Measurements from ENCODE around the gene CTNNA2. TPM values are rescaled to one million over a fixed set of nuclear protein-coding genes. Genes with fewer than 3 reads are reported as not detected.

The CTNNA2 gene
- polyA plus RNA-seq, 2 of the 4 experiments (the other 2 are of a cell fraction): 0.50 to 0.94 TPM

DNA sequence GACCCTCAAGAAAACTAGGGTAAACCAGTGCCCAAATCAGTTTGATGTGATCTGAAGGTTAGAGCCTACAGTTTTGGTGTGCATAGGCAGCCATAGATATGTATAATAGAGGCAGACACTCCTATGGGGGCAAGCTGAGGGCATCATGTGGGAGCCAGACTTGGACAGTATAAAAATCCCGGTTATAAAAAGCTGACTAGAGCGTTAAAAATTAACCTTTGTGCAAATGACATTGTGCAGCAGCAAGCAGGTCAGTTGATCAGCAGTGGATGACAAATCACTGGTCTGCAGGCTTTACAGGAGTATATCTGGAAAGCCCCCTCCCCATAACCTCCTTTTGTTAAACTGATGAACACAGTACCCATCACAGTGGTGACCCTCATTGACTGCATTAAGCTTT, 107.8 kb downstream of the CTNNA2 start:
- FAIRE-seq (no peak), DNase-seq (ENCODE audit: low read depth in 1 of 2, low spot score in 1 of 2) (peak in 1 of 2 experiments; percentile 29), ATAC-seq (peak; percentile 67 to 76; a peak in 5 of 6 replicates)
- Histone ChIP-seq H3K27ac (peak overlapping the region; percentile 70 to 75), H3K4me3 (no peak overlapping the region), H3K9me3 (peaks cover 7% of the 10 kb centered on the region; the same call in 1 of the 3 replicates), H3K4me1 (peaks cover 36% of the 10 kb centered on the region), H3K4me2 (peak overlapping the region; percentile 50)
- POLR2A ChIA-PET: no interaction called here
- CTCF ChIA-PET: no interaction called here
- TF ChIP-seq, protein P1, sequence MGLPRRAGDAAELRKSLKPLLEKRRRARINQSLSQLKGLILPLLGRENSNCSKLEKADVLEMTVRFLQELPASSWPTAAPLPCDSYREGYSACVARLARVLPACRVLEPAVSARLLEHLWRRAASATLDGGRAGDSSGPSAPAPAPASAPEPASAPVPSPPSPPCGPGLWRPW (IDR thresholded peaks at IDR 0.05): no peak
- no peak for TF ChIP-seq RCOR1 (IDR thresholded peaks at IDR 0.05; ENCODE audit: low read depth, low read length)
- TF ChIP-seq BHLHE40 (IDR thresholded peaks at IDR 0.05; ENCODE audit: low read depth, low read length): no peak
- no peak for TF ChIP-seq MAFK (IDR thresholded peaks at IDR 0.05; ENCODE audit: partially characterized antibody)
- no peak for TF ChIP-seq PHF8 (IDR thresholded peaks at IDR 0.05; ENCODE audit: borderline replicate concordance, low read depth)
- no peak for TF ChIP-seq FOXS1 (CRISPR knock-in tag; IDR thresholded peaks at IDR 0.05)
- TF ChIP-seq NR3C1 (IDR thresholded peaks at IDR 0.05): no peak
- WGBS (ENCODE audit: missing lambda C conversion rate): 3% methylated on average over 2 of the region's 2 CpGs

- Histone ChIP-seq H3K9me3 (peaks cover 7% of the 10 kb centered on the region; the same call in 1 of the 3 replicates), H3K27ac (peak overlapping the region; percentile 70 to 75; a peak in 5 of 6 replicates), H3K4me2 (peak overlapping the region; percentile 50), H3K4me3 (no peak overlapping the region), H3K4me1 (peaks cover 36% of the 10 kb centered on the region)
- ChIA-PET POLR2A (no interaction called here), CTCF (no interaction called here)
- no peak for FAIRE-seq
- no peak for DNase-seq (ENCODE audit: low read depth in 1 of 2, low spot score in 1 of 2)
- ATAC-seq: no peak
- peak; percentile 42 to 61; a peak in 3 of 4 replicates for TF ChIP-seq CEBPB (IDR thresholded peaks at IDR 0.05)
- TF ChIP-seq GATA3 (IDR thresholded peaks at IDR 0.05; ENCODE audit: borderline replicate concordance): no peak
- WGBS (ENCODE audit: missing lambda C conversion rate): 47% methylated on average over 6 of the region's 6 CpGs
These were observed 108.4 kb downstream of the CTNNA2 start for GRCh38 chr2:79621252-79621651.

DNA sequence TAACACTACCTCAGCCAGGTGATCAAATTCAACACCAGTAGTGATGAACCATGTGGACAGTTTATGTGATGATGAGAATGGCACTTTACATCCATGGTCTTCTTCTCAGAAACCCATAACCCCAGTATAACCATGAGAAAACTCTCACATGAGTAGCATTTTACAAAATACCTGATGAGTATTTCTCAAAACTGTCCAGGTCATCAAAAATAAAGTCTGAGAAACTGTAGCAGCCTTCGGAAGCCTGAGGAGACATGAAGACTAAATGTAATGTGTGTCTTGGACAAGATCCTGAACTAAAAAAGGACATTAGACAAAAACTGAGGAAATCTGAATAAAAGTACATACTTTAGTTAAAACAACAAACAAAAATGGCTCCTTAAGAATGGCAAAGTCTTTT, 108.9 kb downstream of the CTNNA2 start:
- POLR2A ChIA-PET: no interaction called here
- TF ChIP-seq MAFK (IDR thresholded peaks at IDR 0.05; ENCODE audit: partially characterized antibody): peak; percentile 72
- no peak for TF ChIP-seq HEYL (CRISPR knock-in tag; IDR thresholded peaks at IDR 0.05)
- Histone ChIP-seq H3K4me1 (peaks cover 36% of the 10 kb centered on the region), H3K9me3 (peaks cover 7% of the 10 kb centered on the region; the same call in 1 of the 3 replicates), H3K4me3 (no peak overlapping the region), H3K4me2 (no peak overlapping the region), H3K27ac (peak overlapping the region; percentile 21 to 25; a peak in 3 of 6 replicates)
- 90% methylated on average over 1 of the region's 1 CpG for WGBS (ENCODE audit: missing lambda C conversion rate)
- CTCF ChIA-PET: no interaction called here
- FAIRE-seq (no peak), ATAC-seq (no peak), DNase-seq (ENCODE audit: low read depth in 1 of 2, low spot score in 1 of 2) (no peak)

GRCh38 chr2:79622508-79622907, 109.7 kb downstream of the CTNNA2 start:
- FAIRE-seq (no peak), ATAC-seq (peak; percentile 62 to 75; a peak in 5 of 6 replicates), DNase-seq (ENCODE audit: low read depth in 1 of 2, low spot score in 1 of 2) (peak in 1 of 2 experiments; percentile 33)
- Histone ChIP-seq H3K4me3 (no peak overlapping the region), H3K9me3 (peaks cover 7% of the 10 kb centered on the region; the same call in 1 of the 3 replicates), H3K4me1 (peaks cover 36% of the 10 kb centered on the region), H3K4me2 (0 out of 3 replicates have a peak overlapping the region, but pooled peaks have one; percentile 10), H3K27ac (peak overlapping the region; percentile 29 to 30; a peak in 3 of 6 replicates)
- 26% methylated on average over 3 of the region's 3 CpGs for WGBS (ENCODE audit: missing lambda C conversion rate)
- POLR2A ChIA-PET: no interaction called here
- TF ChIP-seq JUN (IDR thresholded peaks at IDR 0.05) (no peak), FOSL2 (IDR thresholded peaks at IDR 0.05) (no peak), FOSL2 (CRISPR knock-in tag; IDR thresholded peaks at IDR 0.05) (0 out of 2 replicates have a peak, but pooled peaks have one; percentile 8)
- CTCF ChIA-PET: no interaction called here

DNA sequence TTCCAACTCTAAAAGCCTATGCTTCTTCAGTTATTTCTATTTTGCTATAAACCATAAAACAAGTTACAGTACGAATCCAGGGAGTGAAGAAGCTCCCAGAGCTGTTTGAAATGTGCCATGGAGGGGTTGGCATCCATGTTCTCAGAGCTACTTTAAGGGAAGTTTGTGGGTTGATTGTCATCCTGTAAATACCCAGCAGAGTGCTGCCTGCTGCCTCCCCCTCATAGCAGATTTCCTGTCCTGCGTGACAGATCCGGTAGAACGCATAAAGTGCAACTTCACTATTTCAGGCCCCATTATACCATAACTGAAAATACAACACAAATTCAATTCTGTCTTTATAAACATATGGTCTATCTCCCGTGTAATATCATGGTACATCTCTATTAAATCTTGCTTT, 114.4 kb downstream of the CTNNA2 start:
- CTCF ChIA-PET: no interaction called here
- WGBS (ENCODE audit: missing lambda C conversion rate): 62% methylated on average over 5 of the region's 5 CpGs

More for the DNA sequence above, 114.4 kb downstream of the CTNNA2 start:
- no peak overlapping the region for H3K27ac ChIP-seq
- DNase-seq (ENCODE audit: low read depth in 1 of 2, low spot score in 1 of 2): no peak
- ATAC-seq: no peak
- FAIRE-seq: no peak
- H3K4me3 ChIP-seq: no peak overlapping the region
- POLR2A ChIA-PET: no interaction called here
- H3K9me3 ChIP-seq: no peaks in the 10 kb centered on the region
- peaks cover 27% of the 10 kb centered on the region for H3K4me1 ChIP-seq
- TF ChIP-seq RAD21 (conservative IDR thresholded peaks at IDR 0.05 in 1 of 2, IDR thresholded peaks at IDR 0.05 in 1 of 2): no peak
- TF ChIP-seq, protein P2, sequence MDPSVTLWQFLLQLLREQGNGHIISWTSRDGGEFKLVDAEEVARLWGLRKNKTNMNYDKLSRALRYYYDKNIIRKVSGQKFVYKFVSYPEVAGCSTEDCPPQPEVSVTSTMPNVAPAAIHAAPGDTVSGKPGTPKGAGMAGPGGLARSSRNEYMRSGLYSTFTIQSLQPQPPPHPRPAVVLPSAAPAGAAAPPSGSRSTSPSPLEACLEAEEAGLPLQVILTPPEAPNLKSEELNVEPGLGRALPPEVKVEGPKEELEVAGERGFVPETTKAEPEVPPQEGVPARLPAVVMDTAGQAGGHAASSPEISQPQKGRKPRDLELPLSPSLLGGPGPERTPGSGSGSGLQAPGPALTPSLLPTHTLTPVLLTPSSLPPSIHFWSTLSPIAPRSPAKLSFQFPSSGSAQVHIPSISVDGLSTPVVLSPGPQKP (IDR thresholded peaks at IDR 0.05; ENCODE audit: low read depth, low read length): no peak
- H3K4me2 ChIP-seq: no peak overlapping the region

All from A549 (cell line).